GM18511 (cell line): ENCODE measurements around the gene ELOA2.
"Not testable (repeated sequence)": the region's sequence is repeated elsewhere in the genome, so short reads cannot be mapped to it uniquely, and the experiment has no call there.

ENCODE experiments used
- ATAC-seq: cut with Tn5 transposase; IDR thresholded peaks from one replicate; pipeline ENCODE4 v1.9.1; 2021; ENCODE audit warnings: mild to moderate bottlenecking, moderate library complexity; ENCODE audit not compliant: unreplicated experiment

Gene ELOA2

DNA sequence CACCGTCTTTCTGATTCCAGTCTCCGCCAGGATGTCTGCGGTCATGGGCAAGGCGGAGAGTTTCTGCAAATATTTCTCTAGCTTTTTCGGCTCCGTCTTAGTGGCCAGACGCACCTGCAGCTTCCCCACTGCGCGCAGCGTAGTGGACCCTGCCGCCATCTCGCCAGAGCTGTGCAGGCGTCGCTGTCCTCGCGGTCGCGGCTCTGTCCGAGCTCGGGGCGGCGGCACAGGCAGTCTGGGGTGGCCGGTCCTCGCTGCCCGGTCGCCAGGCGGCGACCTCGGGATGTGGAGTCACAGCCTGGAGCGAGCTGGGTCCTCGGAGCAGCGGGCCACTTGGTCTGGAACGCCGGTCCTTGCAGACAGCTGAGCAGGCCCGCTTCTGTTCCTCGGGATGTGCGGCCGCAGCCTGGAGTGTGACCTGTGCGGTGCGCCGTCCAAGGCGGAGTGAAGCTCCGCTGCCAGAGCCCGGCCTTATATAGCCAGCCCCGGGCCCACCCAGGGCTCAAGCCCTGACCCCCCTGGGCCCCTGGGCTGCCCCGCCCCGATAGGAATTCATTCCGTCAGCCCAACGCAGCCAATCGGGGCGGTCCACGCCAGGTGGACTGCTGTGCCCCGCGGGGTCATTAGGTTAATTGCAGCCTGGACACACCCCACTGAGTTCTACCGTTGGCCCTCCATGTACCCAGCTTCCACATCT, 11.5 kb downstream of the ELOA2 start:
- ATAC-seq: not testable (repeated sequence)

DNA sequence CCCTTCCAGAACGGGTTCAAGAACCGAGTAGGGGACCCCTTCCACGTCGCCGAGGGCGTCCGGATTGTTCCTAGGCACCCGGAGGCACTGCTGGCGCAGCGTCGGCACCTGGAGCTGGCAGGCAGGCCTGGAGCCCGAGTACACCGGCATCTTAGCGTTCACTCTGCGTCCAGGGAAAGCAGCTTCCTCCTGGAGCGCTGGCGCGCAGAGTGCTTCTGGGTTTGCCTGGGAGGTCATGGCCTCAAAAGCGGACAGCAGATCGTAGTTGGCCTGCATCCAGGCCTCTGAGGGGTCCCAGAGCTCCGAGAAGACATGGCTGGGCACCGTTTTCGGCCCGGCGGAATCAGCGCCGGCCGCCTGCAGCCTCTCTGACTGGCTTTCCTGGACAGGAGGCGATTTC, 12.6 kb downstream of the ELOA2 start:
- ATAC-seq: not testable (repeated sequence)

DNA sequence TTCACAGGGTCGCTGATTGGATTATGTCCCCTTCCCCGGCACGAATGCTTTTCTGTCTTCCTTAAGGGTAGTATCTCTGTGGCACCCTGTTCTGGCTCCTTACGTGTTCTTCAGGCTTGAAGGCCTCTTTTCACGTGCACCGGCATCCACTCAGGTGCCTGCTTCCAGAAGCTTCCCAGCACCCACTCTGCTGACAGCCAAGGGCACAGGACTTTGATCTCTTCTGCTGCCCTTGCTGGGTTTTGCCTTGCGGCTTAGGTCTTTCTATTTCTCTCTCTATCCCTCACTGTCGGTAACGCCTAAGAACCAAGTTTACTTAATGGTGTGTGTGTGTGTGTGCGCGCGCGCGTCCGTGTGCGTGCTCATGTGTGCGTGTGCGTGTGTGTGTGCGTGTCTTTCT, 14.7 kb downstream of the ELOA2 start:
- not testable (repeated sequence) for ATAC-seq

DNA sequence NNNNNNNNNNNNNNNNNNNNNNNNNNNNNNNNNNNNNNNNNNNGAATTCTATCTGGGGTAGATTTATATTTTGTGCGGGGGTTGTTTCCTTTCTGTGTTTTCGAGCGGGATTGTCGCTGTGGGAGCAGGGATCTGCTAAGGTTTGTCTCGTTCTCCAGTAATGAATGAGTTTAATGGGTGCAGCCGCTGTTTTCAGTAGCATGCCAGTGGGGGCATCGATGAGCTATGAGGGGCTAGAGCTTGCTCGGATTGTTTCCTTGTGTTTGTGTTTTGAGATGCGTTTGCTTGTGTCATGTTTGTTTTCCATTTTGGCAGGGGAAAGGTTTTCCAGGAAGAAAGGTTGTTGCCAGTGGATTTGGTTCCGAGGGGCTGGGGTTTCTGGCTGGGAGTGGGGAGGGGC, 15.6 kb downstream of the ELOA2 start:
- ATAC-seq: not testable (repeated sequence)
